GM23248 (cell line): Measurements from ENCODE around the gene VWF. TPM values are rescaled to one million over a fixed set of nuclear protein-coding genes. Genes with fewer than 3 reads are reported as not detected.

ENCODE experiments used
- DNase-seq: peaks from one replicate; pipeline ENCODE4 v3.0.0-alpha.2; 2015
- H2AFZ ChIP-seq: fragments of 200-600 bp; sonication (generic); 2 replicates; pipeline ENCODE4 v1.6.1; 2016; ENCODE audit warnings: antibody characterized with exemption
- H3F3A ChIP-seq: fragments of 200-600 bp; sonication (generic); 2 replicates; pipeline ENCODE4 v1.6.1; 2016; ENCODE audit warnings: mild to moderate bottlenecking, antibody characterized with exemption, mixed run types; ENCODE audit not compliant: insufficient read depth
- H3K27ac ChIP-seq: fragments of 200-600 bp; sonication (generic); 2 replicates; pipeline ENCODE4 v1.5.1; 2016; ENCODE audit warnings: mild to moderate bottlenecking
- H3K27me3 ChIP-seq: fragments of 200-600 bp; sonication (generic); replicated peaks from 2 replicates; pipeline ENCODE4 v1.6.1; 2016; ENCODE audit warnings: mild to moderate bottlenecking; ENCODE audit not compliant: insufficient read depth
- H3K36me3 ChIP-seq: fragments of 200-600 bp; sonication (generic); 2 replicates; pipeline ENCODE4 v1.6.1; 2016; ENCODE audit warnings: low read depth, mild to moderate bottlenecking
- H3K4me1 ChIP-seq: fragments of 200-600 bp; sonication (generic); 2 replicates; pipeline ENCODE4 v1.6.1; 2016; ENCODE audit warnings: mild to moderate bottlenecking; ENCODE audit not compliant: insufficient read depth
- H3K4me2 ChIP-seq: fragments of 200-600 bp; sonication (generic); one replicate; pipeline ENCODE4 v1.6.1; 2016; ENCODE audit warnings: mild to moderate bottlenecking; ENCODE audit not compliant: unreplicated experiment
- H3K4me3 ChIP-seq: fragments of 200-600 bp; sonication (generic); 2 replicates; pipeline ENCODE4 v1.5.1; 2016; ENCODE audit warnings: mild to moderate bottlenecking
- H3K79me2 ChIP-seq: fragments of 200-600 bp; sonication (generic); 2 replicates; pipeline ENCODE4 v1.6.1; 2016; ENCODE audit warnings: mild to moderate bottlenecking; ENCODE audit not compliant: insufficient read depth
- H3K9ac ChIP-seq: fragments of 200-600 bp; sonication (generic); 2 replicates; pipeline ENCODE4 v1.6.1; 2016; ENCODE audit warnings: mild to moderate bottlenecking
- H3K9me2 ChIP-seq: fragments of 200-600 bp; sonication (generic); 2 replicates; pipeline ENCODE4 v1.6.1; 2016; ENCODE audit warnings: mixed run types, mild to moderate bottlenecking, moderate library complexity; ENCODE audit not compliant: insufficient read depth
- H3K9me3 ChIP-seq: fragments of 200-600 bp; sonication (generic); one replicate; pipeline ENCODE4 v1.6.1; 2017; ENCODE audit warnings: low read depth
- H4K20me1 ChIP-seq: fragments of 200-600 bp; sonication (generic); 2 replicates; pipeline ENCODE4 v1.6.0; 2016; ENCODE audit not compliant: insufficient read depth
- EZH2 ChIP-seq: fragments of 200-600 bp; sonication (generic); IDR thresholded peaks from 2 replicates; pipeline ENCODE4 v1.6.1; 2018; ENCODE audit warnings: antibody characterized with exemption, mild to moderate bottlenecking; ENCODE audit not compliant: insufficient read depth, poor library complexity, severe bottlenecking
- EZH2phosphoT487 ChIP-seq: fragments of 200-600 bp; sonication (generic); IDR thresholded peaks from 2 replicates; pipeline ENCODE4 v1.6.1; 2018; ENCODE audit warnings: antibody characterized with exemption, moderate library complexity, mild to moderate bottlenecking, low read depth; ENCODE audit not compliant: insufficient read depth
- WGBS, 2 experiments: methylation state at CpG; one replicate each; pipeline ENCODE4 v1.1.6; 2015 to 2017; ENCODE audit warnings: low lambda C conversion rate in 2 of 2, low coverage in 1 of 2; ENCODE audit errors: missing lambda C conversion rate in 2 of 2; 5-methylcytosine and 5-hydroxymethylcytosine counted together
- in situ Hi-C: fragments of 300-500 bp; cut with MboI; formaldehyde crosslinking; loops from 2 replicates; pipeline ENCODE4 v1.15.0; 2020
- polyA plus RNA-seq: library from polyadenylated mRNA; unstranded; fragments of >200 nt; fragmentation: Nextera tagmentation; extraction: Ambion mirVana; gene quantifications from 2 replicates; pipeline ENCODE4 v1.2.1, GENCODE V29; 2016
- total RNA-seq: library from RNA; depleted of rRNA; stranded (reverse); fragments of >200 nt; shearing (Covaris generic); gene quantifications from 2 replicates; pipeline ENCODE4 v1.2.3, GENCODE V29; 2014

Gene VWF
- total and polyA plus RNA-seq, 2 experiments from 2014 or later: 0.14 TPM; not detected in 1

DNA sequence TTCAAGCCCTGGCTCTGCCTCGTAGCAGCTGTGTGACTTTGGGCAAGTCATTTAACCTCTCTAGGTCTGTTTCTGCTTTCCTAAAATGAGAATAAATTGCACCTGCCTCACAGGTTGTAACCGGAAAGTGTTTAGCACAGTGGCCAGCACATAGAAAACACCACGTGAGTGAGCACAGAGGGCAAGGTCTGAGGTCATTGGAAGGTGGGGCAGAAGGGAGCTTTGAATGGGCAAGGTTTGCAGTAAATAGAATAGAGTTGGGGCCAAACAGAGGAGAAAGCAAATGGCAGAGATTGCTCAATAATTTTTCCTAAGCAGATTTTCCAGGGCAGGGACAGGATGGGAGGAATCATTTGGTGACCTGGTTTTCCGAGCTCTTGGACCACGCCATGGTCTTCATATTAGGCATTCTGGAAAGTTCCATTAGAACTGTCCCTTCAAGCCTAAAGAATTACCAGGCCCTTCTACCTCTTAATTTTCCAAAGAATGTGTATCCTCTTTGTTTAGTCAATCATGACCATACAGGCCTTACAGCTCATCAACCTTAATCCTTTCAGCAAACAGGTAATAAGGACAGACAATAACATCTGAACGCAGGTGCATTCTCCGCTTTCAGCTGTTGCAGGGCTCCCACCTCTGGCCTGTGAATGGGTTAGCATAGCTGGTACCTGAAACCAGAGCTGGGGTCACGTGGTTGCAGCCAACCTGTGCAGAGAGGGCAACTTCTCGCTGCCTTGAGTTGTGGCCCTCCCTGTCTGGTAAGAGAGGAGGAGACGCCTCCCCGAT is 53.8 kb downstream of the VWF start:
- Histone ChIP-seq H3F3A (peaks cover 22% of the 10 kb centered on the region), H3K4me3 (no peak overlapping the region), H3K9me3 (no peaks in the 10 kb centered on the region), H3K9me2 (no peaks in the 10 kb centered on the region), H3K27me3 (no peaks in the 10 kb centered on the region), H3K27ac (no peak overlapping the region), H3K36me3 (no peaks in the 10 kb centered on the region), H3K4me2 (no peak overlapping the region), H2AFZ (no peak overlapping the region), H3K9ac (no peak overlapping the region), H4K20me1 (no peaks in the 10 kb centered on the region), H3K79me2 (no peaks in the 10 kb centered on the region), H3K4me1 (peaks cover 33% of the 10 kb centered on the region)
- TF ChIP-seq EZH2phosphoT487 (no peak), EZH2 (no peak)
- in situ Hi-C loops: no loop called here
- DNase-seq: no peak
- 79% methylated on average over 11 of the region's 11 CpGs for WGBS, 2 experiments

DNA sequence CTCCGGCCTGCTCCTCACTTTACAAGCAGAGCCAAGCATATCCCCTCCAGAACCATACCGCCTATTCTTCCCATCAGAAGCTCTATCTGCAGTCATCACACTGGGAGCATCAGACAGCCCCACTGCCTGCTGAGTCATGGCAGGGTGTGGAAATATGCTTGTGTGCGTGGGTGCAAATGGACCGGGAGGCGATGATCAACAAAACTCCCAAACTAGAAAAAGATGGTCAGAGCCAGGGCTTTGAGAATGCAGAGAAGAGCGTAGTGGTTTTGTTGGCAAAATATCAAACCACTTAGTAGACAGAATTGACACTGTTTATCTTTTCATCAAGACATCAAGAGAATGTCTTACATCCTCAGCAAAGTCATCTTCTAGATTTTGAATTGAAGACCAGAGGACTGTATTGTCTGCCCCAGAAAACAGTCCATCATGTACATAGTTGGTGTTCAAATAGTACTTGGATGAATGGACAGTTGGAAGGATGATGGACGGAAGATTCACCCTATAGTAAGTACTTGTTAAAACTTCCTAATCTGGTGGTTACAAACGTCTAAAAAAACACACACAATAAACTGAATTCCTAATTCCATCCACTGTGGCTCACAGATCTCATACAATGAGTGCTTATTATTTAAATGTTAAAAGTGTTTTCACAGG is 54.9 kb downstream of the VWF start:
- peak overlapping the region; percentile 29 for H3K9ac ChIP-seq
- H3K36me3 ChIP-seq: no peaks in the 10 kb centered on the region
- peaks cover 22% of the 10 kb centered on the region for H3F3A ChIP-seq
- no peaks in the 10 kb centered on the region for H3K9me2 ChIP-seq
- H2AFZ ChIP-seq: no peak overlapping the region
- TF ChIP-seq EZH2phosphoT487 (no peak), EZH2 (no peak)
- in situ Hi-C loops: loop anchor here (5.0 to 10.0 kb wide), 2 partner anchors 115 to 218 kb away; no protein-coding TSS in a partner anchor
- no peaks in the 10 kb centered on the region for H3K9me3 ChIP-seq
- peak; percentile 96 for DNase-seq
- peak overlapping the region; percentile 61 for H3K27ac ChIP-seq
- H3K79me2 ChIP-seq: no peaks in the 10 kb centered on the region
- H3K4me1 ChIP-seq: peaks cover 24% of the 10 kb centered on the region
- H4K20me1 ChIP-seq: no peaks in the 10 kb centered on the region
- WGBS, 2 experiments: 6 to 11% methylated on average over 8 of the region's 8 CpGs
- H3K4me3 ChIP-seq: no peak overlapping the region
- H3K27me3 ChIP-seq: no peaks in the 10 kb centered on the region
- peak overlapping the region; percentile 50 for H3K4me2 ChIP-seq

DNA sequence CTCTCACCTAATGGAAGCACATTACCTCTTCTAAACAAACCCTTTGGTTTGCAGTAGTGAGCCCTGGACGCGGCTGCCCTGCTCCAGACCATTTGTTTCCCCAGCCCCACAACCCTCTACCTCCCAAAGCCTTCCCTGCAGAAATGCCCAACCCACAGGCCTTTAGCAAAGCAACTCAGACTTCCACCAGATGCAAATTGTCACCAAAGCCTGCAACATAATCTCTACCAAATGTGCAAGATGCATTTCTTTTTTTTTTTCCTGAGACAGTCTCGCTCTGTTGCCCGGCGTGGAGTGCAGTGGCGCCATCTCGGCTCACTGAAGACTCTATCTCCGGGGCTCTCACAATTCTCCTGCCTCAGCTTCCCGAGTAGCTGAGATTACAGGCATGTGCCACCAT is 56.2 kb downstream of the VWF start:
- DNase-seq: no peak
- Histone ChIP-seq H3K27ac (no peak overlapping the region), H3K4me1 (peaks cover 22% of the 10 kb centered on the region), H2AFZ (no peak overlapping the region), H3K9ac (no peak overlapping the region), H3K4me2 (no peak overlapping the region), H3K79me2 (no peaks in the 10 kb centered on the region), H3K9me2 (no peaks in the 10 kb centered on the region), H3K9me3 (no peaks in the 10 kb centered on the region), H3K4me3 (no peak overlapping the region), H4K20me1 (no peaks in the 10 kb centered on the region), H3K27me3 (no peaks in the 10 kb centered on the region), H3F3A (peaks cover 22% of the 10 kb centered on the region), H3K36me3 (no peaks in the 10 kb centered on the region)
- 64 to 73% methylated on average over 9 of the region's 9 CpGs for WGBS, 2 experiments
- TF ChIP-seq EZH2: no peak
- no peak for TF ChIP-seq EZH2phosphoT487
- in situ Hi-C loops: loop anchor here (5.0 to 10.0 kb wide), 2 partner anchors 117 to 219 kb away; no protein-coding TSS in a partner anchor

GRCh38 chr12:6067152-6067916 is 57.1 kb downstream of the VWF start:
- peaks cover 22% of the 10 kb centered on the region for H3F3A ChIP-seq
- H3K4me2 ChIP-seq: no peak overlapping the region
- WGBS, 2 experiments: 64 to 65% methylated on average over 16 of the region's 16 CpGs
- DNase-seq: peak; percentile 53
- H4K20me1 ChIP-seq: no peaks in the 10 kb centered on the region
- no peak overlapping the region for H3K9ac ChIP-seq
- no peak overlapping the region for H3K4me3 ChIP-seq
- no peak overlapping the region for H3K27ac ChIP-seq
- H3K36me3 ChIP-seq: no peaks in the 10 kb centered on the region
- H3K9me2 ChIP-seq: no peaks in the 10 kb centered on the region
- in situ Hi-C loops: loop anchor here (5.0 to 10.0 kb wide), 2 partner anchors 117 to 220 kb away; no protein-coding TSS in a partner anchor
- peaks cover 23% of the 10 kb centered on the region for H3K4me1 ChIP-seq
- H3K9me3 ChIP-seq: no peaks in the 10 kb centered on the region
- no peaks in the 10 kb centered on the region for H3K79me2 ChIP-seq
- H3K27me3 ChIP-seq: no peaks in the 10 kb centered on the region
- H2AFZ ChIP-seq: no peak overlapping the region
- no peak for TF ChIP-seq EZH2
- no peak for TF ChIP-seq EZH2phosphoT487
